Anterior cingulate cortex (tissue), 58 donors: ENCODE results near the gene TSEN54.

Experiments used
- DNase-seq, 58 donors: peaks; one replicate each; lab custom pipeline; 2025; lab: John Stamatoyannopoulos, UW

TSEN54 gene

GRCh38 chr17:75487351-75488070, 28.8 kb upstream of the TSEN54 start:
- peak in 2 of 58 donors; percentile 27 to 33 for DNase-seq

DNA sequence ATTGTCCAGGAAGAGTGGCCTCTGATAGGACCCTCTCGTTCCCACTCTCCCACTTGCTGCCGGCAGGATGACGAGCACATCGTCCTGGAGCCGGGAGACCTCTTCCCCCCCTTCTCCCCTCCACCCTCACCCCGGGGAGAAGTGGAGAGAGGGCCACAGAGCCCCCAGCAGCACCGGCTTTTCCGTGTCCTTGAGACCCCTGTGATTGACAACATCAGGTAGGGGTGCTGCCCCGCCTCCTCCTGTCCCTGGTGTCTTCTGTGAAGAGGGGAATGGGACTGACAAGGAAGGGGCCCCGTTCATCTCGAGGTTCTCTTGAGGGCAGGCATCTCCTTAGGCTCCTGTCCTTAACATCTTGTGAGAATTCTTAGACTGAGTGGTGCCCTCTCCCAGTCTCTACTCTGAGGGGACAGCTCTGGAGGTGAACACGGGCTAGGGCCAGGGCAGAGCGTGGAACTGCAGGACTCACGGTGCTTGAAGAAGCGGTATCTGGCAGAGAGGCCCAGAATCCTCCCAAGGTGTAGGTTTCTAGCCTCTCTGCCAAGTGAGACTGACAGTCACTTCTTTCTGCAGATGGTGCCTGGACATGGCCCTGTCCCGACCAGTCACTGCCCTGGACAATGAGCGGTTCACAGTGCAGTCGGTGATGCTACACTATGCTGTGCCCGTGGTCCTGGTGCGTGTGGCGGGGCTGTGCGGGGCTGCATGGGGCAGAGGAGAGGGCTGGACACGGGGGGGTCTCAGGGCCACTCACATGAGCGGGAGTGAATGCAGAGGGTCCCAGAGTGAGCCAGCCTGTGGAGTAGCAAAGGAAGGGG, 27.4 kb upstream of the TSEN54 start:
- DNase-seq = no peak

GRCh38 chr17:75489511-75489955, 26.8 kb upstream of the TSEN54 start:
- DNase-seq = no peak

- no peak for DNase-seq
Measured at GRCh38 chr17:75490173-75490743, 26.1 kb upstream of the TSEN54 start.

- no peak for DNase-seq
Measured at GRCh38 chr17:75490953-75491649, 25.2 kb upstream of the TSEN54 start.

DNA sequence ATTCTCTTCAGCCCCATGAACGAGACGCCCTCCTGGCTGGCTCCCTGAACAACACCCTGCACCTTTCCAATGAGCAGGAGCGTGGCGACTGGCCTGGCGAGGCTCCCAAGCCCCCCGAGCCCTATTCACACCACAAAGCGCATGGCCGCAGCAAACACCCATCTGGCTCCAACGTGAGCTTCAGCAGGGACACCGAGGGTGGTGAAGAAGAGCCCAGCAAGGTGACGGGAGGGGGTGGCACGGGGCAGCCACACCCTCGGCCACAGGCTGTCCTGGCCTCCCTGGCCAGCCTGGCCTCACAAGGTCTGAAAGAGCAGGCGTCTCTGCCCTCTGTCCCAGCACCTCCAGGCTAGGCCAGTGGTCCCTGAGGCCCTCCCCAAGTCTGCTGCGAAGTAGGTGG, 24.6 kb upstream of the TSEN54 start:
- no peak for DNase-seq

DNA sequence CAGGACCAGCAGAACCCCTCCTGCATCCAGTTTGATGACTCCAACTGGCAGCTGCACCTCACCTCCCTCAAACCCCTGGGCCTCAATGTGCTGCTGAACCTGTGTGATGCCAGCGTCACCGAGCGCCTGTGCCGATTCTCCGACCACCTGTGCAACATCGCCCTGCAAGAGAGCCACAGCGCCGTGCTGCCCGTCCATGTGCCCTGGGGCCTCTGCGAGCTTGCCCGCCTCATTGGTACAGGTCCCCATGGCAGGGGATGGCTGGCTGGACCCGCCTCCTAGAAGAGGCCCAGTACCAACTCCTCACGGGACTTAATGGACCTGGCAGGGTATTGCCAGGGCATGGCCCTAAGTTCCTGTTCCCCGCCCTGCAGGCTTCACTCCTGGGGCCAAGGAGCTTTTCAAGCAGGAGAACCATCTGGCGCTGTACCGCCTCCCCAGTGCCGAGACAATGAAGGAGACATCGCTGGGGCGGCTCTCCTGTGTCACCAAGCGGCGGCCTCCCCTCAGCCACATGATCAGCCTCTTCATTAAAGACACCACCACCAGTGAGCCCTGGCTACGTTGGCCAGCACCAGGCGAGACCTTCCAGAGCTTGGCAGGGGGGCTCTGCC, 23.7 kb upstream of the TSEN54 start:
- DNase-seq = no peak

GRCh38 chr17:75493476-75494129, 22.7 kb upstream of the TSEN54 start:
- no peak for DNase-seq

- DNase-seq = no peak
Measured at GRCh38 chr17:75494326-75494877, 21.9 kb upstream of the TSEN54 start.

- DNase-seq = no peak
Measured at GRCh38 chr17:75496005-75496404, 20.3 kb upstream of the TSEN54 start.

DNA sequence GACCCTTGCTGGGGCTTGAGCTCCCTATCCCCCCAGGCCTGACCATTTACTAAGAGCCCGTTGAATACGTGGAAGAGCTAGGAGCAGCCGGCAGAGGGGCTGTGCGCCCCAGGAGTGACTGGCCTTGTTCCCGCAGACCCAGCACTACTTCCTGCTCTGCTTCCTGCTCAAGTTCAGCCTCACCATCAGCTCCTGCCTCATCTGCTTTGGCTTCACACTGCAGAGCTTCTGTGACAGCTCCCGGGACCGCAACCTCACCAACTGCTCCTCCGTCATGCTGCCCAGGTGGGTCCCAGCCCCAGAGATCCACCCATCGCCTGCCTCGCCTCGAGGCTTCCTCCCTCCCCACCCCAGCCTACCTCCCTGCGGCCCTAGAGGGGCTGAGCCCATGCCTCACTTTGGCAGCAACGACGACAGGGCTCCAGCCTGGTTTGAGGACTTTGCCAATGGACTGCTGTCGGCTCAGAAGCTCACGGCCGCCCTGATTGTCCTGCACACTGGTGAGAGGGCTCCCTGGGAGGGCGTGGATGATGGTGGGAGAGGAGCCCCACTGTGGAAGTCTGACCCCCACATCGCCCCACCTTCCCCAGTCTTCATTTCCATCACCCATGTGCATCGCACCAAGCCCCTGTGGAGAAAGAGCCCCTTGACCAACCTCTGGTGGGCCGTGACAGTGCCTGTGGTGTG, 18.1 kb upstream of the TSEN54 start:
- DNase-seq = no peak

DNA sequence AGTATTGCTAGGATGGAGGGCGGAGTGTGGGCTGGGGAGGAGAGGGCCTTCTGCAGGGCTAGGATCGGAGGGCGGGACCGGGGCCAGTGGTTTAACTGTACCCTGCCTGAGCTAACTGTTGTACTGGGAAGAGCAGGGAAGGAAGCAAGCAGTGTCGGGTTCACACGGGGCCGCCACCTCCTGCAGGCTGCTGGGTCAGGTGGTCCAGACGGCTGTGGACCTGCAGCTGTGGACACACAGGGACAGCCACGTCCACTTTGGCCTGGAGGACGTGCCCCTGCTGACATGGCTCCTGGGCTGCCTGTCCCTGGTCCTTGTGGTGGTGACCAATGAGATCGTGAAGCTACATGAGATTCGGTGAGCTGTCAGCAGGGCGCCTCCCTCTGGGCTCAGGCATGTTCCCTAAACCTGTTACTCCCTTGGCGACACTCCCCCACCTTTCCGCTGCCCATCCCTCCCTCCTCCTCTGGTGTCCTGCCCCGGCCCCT, 17.6 kb upstream of the TSEN54 start:
- DNase-seq = no peak

- DNase-seq = peak in 3 of 58 donors; percentile 21 to 36 (median 28)
Measured at GRCh38 chr17:75499313-75500022, 16.9 kb upstream of the TSEN54 start.

GRCh38 chr17:75500419-75501216, 15.7 kb upstream of the TSEN54 start:
- DNase-seq = no peak

- DNase-seq = peak in 56 of 58 donors; percentile 19 to 93 (median 78)
Measured at GRCh38 chr17:75501378-75502071, 14.8 kb upstream of the TSEN54 start.

DNA sequence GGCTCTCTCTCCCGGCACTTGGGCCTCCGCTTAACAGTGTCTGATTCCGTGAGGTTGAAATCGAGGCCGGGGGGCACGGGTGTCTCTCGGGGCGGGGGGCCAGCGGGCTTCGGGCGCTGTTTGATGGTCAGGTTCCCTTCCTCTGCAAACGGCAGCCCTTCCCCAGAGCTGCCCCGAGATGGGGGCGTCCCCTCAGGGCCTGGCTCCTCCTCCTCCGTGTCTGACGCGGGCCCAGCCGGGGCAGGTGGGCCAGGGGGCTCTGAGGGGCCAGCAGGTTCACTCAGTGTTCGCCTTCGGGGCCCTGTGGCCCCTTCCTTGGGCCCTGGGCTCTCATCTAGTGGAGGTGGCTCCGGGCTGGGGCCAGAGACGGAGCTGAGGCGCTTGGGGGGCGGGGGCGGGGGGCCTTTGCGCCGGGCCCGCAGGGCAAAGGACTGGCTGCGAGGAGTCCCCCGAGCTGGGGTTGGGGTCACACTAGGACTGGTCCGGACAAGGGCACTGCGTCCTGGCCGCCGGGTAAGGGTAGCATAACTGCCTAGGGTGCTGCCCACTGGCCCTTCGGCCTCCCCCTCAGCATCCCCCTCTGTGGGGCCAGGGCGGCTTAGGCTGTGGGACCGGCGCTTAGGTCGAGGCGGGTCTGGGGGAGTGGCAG, 14.1 kb upstream of the TSEN54 start:
- no peak for DNase-seq
